IMR-90 (cell line): ENCODE results near the gene BTN2A1. TPM values are rescaled to one million over a fixed set of nuclear protein-coding genes. Genes with fewer than 3 reads are reported as not detected.

Source experiments
- ATAC-seq: fragments of 200-7000 bp; cut with Tn5 transposase; 2 replicates; pipeline ENCODE4 v1.9.1; 2020; ENCODE audit warnings: low read depth, mild to moderate bottlenecking, moderate library complexity
- BruUV-seq: library from RNA; stranded (reverse); fragments of 400-500 nt; replicated peaks from 2 replicates; lab custom pipeline; 2021; lab: Mats Ljungman, UMichigan
- CTCF ChIA-PET: fragments of 300-600 bp; formaldehyde crosslinking; extraction: SDS; loops from one replicate; lab custom pipeline; 2021; ENCODE audit warnings: antibody characterized with exemption; lab: Yijun Ruan, JAX
- POLR2A ChIA-PET: fragments of 300-600 bp; sonication (Branson Sonifier 250); formaldehyde crosslinking; loops from one replicate; lab custom pipeline; 2022; ENCODE audit warnings: antibody characterized with exemption; ENCODE audit not compliant: unreplicated experiment; lab: Charles Lee
- DNase-seq: peaks from one replicate; pipeline ENCODE4 v3.0.0; 2013
- H2AFZ ChIP-seq: replicated peaks from 2 replicates; pipeline ENCODE3; 2013; ENCODE audit warnings: low read length, mild to moderate bottlenecking; ENCODE audit not compliant: poor library complexity
- H2AK5ac ChIP-seq: 2 replicates; pipeline ENCODE4 v1.6.1; 2013; ENCODE audit warnings: low read depth, low read length, inconsistent platforms
- H2AK9ac ChIP-seq: replicated peaks from 2 replicates; pipeline ENCODE3; 2013; ENCODE audit warnings: mild to moderate bottlenecking, low read depth, low read length, moderate library complexity; ENCODE audit not compliant: poor library complexity
- H2BK120ac ChIP-seq: 2 replicates; pipeline ENCODE4 v1.6.1; 2013; ENCODE audit warnings: low read depth, low read length, inconsistent platforms
- H2BK15ac ChIP-seq: 3 replicates; pipeline ENCODE4 v1.6.1; 2013; ENCODE audit warnings: low read depth, low read length, inconsistent platforms
- H2BK20ac ChIP-seq: 2 replicates; pipeline ENCODE4 v1.6.1; 2013; ENCODE audit warnings: low read depth, mild to moderate bottlenecking, inconsistent platforms, low read length, moderate library complexity
- H2BK5ac ChIP-seq: 2 replicates; pipeline ENCODE4 v1.6.1; 2013; ENCODE audit warnings: mild to moderate bottlenecking, low read depth, low read length, inconsistent platforms; ENCODE audit not compliant: poor library complexity, severe bottlenecking
- H3K14ac ChIP-seq: replicated peaks from 2 replicates; pipeline ENCODE4 v1.6.1; 2013; ENCODE audit warnings: low read depth, low read length, inconsistent platforms
- H3K18ac ChIP-seq: 2 replicates; pipeline ENCODE4 v1.6.1; 2013; ENCODE audit warnings: low read depth, low read length, control low read depth
- H3K23ac ChIP-seq: 2 replicates; pipeline ENCODE4 v1.6.1; 2013; ENCODE audit warnings: low read depth, low read length, inconsistent platforms
- H3K27ac ChIP-seq: 2 replicates; pipeline ENCODE4 v1.5.1; 2013; ENCODE audit warnings: mild to moderate bottlenecking, control low read depth, low read length; ENCODE audit not compliant: insufficient read depth
- H3K27me3 ChIP-seq: 2 replicates; pipeline ENCODE4 v1.6.1; 2013; ENCODE audit warnings: low read length; ENCODE audit not compliant: control insufficient read depth, insufficient read depth
- H3K36me3 ChIP-seq: 2 replicates; pipeline ENCODE4 v1.6.1; 2013; ENCODE audit warnings: low read length, mixed read lengths; ENCODE audit not compliant: control insufficient read depth, insufficient read depth
- H3K4ac ChIP-seq: 2 replicates; pipeline ENCODE4 v1.6.1; 2013; ENCODE audit warnings: low read depth, low read length, inconsistent platforms
- H3K4me1 ChIP-seq: 2 replicates; pipeline ENCODE4 v1.6.1; 2013; ENCODE audit warnings: low read length, mixed read lengths; ENCODE audit not compliant: control insufficient read depth, insufficient read depth
- H3K4me2 ChIP-seq: 2 replicates; pipeline ENCODE4 v1.6.1; 2013; ENCODE audit warnings: low read depth, mild to moderate bottlenecking, control low read depth, low read length, moderate library complexity
- H3K4me3 ChIP-seq: 2 replicates; pipeline ENCODE4 v1.5.1; 2013; ENCODE audit warnings: low read depth, mild to moderate bottlenecking, control low read depth, low read length, moderate library complexity; ENCODE audit not compliant: insufficient read depth
- H3K56ac ChIP-seq: 2 replicates; pipeline ENCODE4 v1.6.1; 2013; ENCODE audit warnings: low read length, inconsistent platforms; ENCODE audit not compliant: insufficient read depth; ENCODE audit errors: extremely low read depth
- H3K79me1 ChIP-seq, 2 experiments: 2 replicates each; pipeline ENCODE4 v1.6.1; 2013; ENCODE audit warnings: low read length in 2 of 2, inconsistent platforms in 1 of 2, low read depth in 1 of 2
- H3K9ac ChIP-seq: 2 replicates; pipeline ENCODE4 v1.6.1; 2013; ENCODE audit warnings: low read depth, low read length, control low read depth
- H3K9me1 ChIP-seq: 2 replicates; pipeline ENCODE4 v1.6.1; 2013; ENCODE audit warnings: low read length, inconsistent platforms; ENCODE audit not compliant: insufficient read depth
- H3K9me3 ChIP-seq: 2 replicates; pipeline ENCODE4 v1.6.1; 2013; ENCODE audit warnings: low read length; ENCODE audit not compliant: control insufficient read depth, insufficient read depth
- H4K20me1 ChIP-seq: 2 replicates; pipeline ENCODE4 v1.6.1; 2013; ENCODE audit warnings: low read length, inconsistent platforms; ENCODE audit not compliant: insufficient read depth
- H4K5ac ChIP-seq: 2 replicates; pipeline ENCODE4 v1.6.1; 2013; ENCODE audit warnings: mild to moderate bottlenecking, low read depth, low read length, control low read depth
- H4K8ac ChIP-seq, 2 experiments: 2 replicates each; pipeline ENCODE4 v1.6.1; 2013; ENCODE audit warnings: low read depth in 2 of 2, low read length in 2 of 2, control low read depth in 1 of 2, inconsistent platforms in 1 of 2
- H4K91ac ChIP-seq: 2 replicates; pipeline ENCODE4 v1.6.1; 2013; ENCODE audit warnings: low read depth, low read length, inconsistent platforms; ENCODE audit not compliant: insufficient read depth
- CHD1 ChIP-seq: IDR thresholded peaks from 2 replicates; pipeline ENCODE4 v1.6.1; 2012; ENCODE audit warnings: low read depth, low read length, improper control_type of control experiment
- FOS ChIP-seq: fragments of 150-350 bp; IDR thresholded peaks from 2 replicates; pipeline ENCODE4 v1.6.1; 2016; ENCODE audit warnings: low read depth, low read length
- MAFK ChIP-seq: IDR thresholded peaks from 2 replicates; pipeline ENCODE4 v1.6.1; 2012; ENCODE audit warnings: low read depth, low read length, improper control_type of control experiment
- MAZ ChIP-seq: IDR thresholded peaks from 2 replicates; pipeline ENCODE4 v1.6.1; 2012; ENCODE audit warnings: low read depth, mild to moderate bottlenecking, low read length, improper control_type of control experiment, moderate library complexity, borderline replicate concordance
- WGBS, 2 experiments: methylation state at CpG; one replicate each; pipeline versions ENCODE4 v1.1.5 to v1.1.7; 2013; ENCODE audit warnings: missing lambda C conversion rate in 2 of 2; ENCODE audit not compliant: insufficient read length in 1 of 2; ENCODE audit errors: extremely low coverage in 2 of 2; 5-methylcytosine and 5-hydroxymethylcytosine counted together
- dilution Hi-C: fragments of 300-500 bp; cut with HindIII; formaldehyde crosslinking; loops from one replicate; pipeline ENCODE4 v1.14.3; 2018; ENCODE audit warnings: low sequenced_read_pairs; ENCODE audit not compliant: unreplicated experiment
- in situ Hi-C: fragments of 300-500 bp; cut with MboI; formaldehyde crosslinking; loops from 3 replicates; pipeline ENCODE4 v1.14.3; 2019; ENCODE audit warnings: low sequenced_read_pairs, inconsistent platforms, mixed read lengths
- intact Hi-C: fragments of 100-400 bp; cut with micrococcal nuclease; formaldehyde crosslinking; loops from 2 replicates; pipeline ENCODE4 v1.10.0; 2022
- polyA plus RNA-seq, 3 experiments: library from polyadenylated mRNA; depleted of rRNA; stranded (reverse); fragments of >200 nt; gene quantifications; 2 replicates each; pipeline ENCODE4 v1.2.3, GENCODE V29; 2012; ENCODE audit warnings: low replicate concordance in 1 of 3
- total RNA-seq: library from RNA; depleted of rRNA; stranded (reverse); fragments of >200 nt; gene quantifications from 2 replicates; pipeline ENCODE4 v1.2.3, GENCODE V29; 2012

BTN2A1 gene
- total and polyA plus RNA-seq, 2 of the 4 experiments (the other 2 are of a cell fraction), result 13.6 to 40.2 TPM

- Histone ChIP-seq H3K4me1 (0 out of 2 replicates have a peak, but pooled peaks cover 3% of the 10 kb centered on the region), H3K4me2 (no peak overlapping the region), H2BK120ac (no peak overlapping the region), H4K5ac (no peak overlapping the region), H3K4ac (no peak overlapping the region), H3K14ac (no peak overlapping the region), H2BK15ac (no peak overlapping the region), H3K9me3 (no peaks in the 10 kb centered on the region), H3K27ac (no peak overlapping the region), H2AK5ac (no peak overlapping the region), H3K18ac (no peak overlapping the region), H2AFZ (no peak overlapping the region), H3K36me3 (no peaks in the 10 kb centered on the region), H3K4me3 (no peak overlapping the region), H2BK5ac (no peak overlapping the region), H4K8ac (no peak overlapping the region), H3K9me1 (0 out of 2 replicates have a peak, but pooled peaks cover 3% of the 10 kb centered on the region), H3K23ac (no peak overlapping the region), H2BK20ac (no peak overlapping the region), H4K91ac (no peak overlapping the region), H4K20me1 (no peaks in the 10 kb centered on the region), H3K56ac (no peak overlapping the region), H3K79me1 (no peaks in the 10 kb centered on the region), H2AK9ac (no peak overlapping the region), H3K27me3 (peaks cover 31% of the 10 kb centered on the region), H3K9ac (no peak overlapping the region)
- intact Hi-C loops (no loop called here), dilution Hi-C loops (no loop called here), in situ Hi-C loops (no loop called here)
- TF ChIP-seq CHD1, result no peak
- no peak for TF ChIP-seq MAFK
- no peak for TF ChIP-seq FOS
- no peak for TF ChIP-seq MAZ
- BruUV-seq, result no TSS peak
- ChIA-PET CTCF (interaction anchor here (1.2 kb wide), 1 partner anchor 11 kb away, joined by 3 read pairs; no protein-coding TSS in a partner anchor), POLR2A (no interaction called here)
- DNase-seq (no peak), ATAC-seq (no peak)
- no CpG with 5 or more reads among the region's 3 CpGs for WGBS, 2 experiments
These were observed 44.9 kb downstream of the BTN2A1 start for GRCh38 chr6:26502626-26503025.
